PC-9 (cell line): ENCODE measurements around the gene ZNF597.

Experiments used
- EZH2 ChIP-seq: fragments of 200-600 bp; sonication (generic); IDR thresholded peaks from 2 replicates; pipeline ENCODE4 v1.8.0; 2017; ENCODE audit warnings: antibody characterized with exemption, low read depth
- TF ChIP-seq, protein P1 (sequence below): fragments of 200-600 bp; sonication (generic); conservative IDR thresholded peaks from 2 replicates; pipeline ENCODE4 v1.6.1; 2017; ENCODE audit warnings: mixed run types, antibody characterized with exemption, mild to moderate bottlenecking, moderate library complexity

DNA sequence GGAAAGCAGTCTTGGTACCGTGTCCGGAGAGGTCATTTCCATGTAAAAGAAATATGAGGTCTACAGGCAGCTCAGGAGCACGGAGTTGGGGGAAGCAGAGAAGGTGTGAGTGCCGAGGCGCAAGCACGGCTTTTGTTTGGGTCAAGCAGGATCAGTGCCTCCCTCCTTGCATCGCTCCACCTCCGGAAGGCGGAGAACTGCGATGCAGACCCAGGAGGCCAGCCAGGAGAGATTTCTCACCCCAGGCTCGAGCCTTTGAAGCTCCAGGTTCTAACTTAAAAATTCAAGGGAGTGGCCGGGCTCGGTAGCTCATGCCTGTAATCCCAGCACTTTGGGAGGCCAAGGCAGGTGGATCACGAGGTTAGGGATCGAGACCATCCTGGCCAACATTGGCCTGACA is 25.2 kb upstream of the ZNF597 start:
- no peak for TF ChIP-seq EZH2
- TF ChIP-seq, protein P1, sequence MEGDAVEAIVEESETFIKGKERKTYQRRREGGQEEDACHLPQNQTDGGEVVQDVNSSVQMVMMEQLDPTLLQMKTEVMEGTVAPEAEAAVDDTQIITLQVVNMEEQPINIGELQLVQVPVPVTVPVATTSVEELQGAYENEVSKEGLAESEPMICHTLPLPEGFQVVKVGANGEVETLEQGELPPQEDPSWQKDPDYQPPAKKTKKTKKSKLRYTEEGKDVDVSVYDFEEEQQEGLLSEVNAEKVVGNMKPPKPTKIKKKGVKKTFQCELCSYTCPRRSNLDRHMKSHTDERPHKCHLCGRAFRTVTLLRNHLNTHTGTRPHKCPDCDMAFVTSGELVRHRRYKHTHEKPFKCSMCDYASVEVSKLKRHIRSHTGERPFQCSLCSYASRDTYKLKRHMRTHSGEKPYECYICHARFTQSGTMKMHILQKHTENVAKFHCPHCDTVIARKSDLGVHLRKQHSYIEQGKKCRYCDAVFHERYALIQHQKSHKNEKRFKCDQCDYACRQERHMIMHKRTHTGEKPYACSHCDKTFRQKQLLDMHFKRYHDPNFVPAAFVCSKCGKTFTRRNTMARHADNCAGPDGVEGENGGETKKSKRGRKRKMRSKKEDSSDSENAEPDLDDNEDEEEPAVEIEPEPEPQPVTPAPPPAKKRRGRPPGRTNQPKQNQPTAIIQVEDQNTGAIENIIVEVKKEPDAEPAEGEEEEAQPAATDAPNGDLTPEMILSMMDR: no peak
